ENCODE data around the gene CD2.

- TF ChIP-seq CTCF (IDR thresholded peaks at IDR 0.05; ENCODE audit: extremely low read depth in 1 of 2, insufficient read depth in 1 of 2, low read depth in 1 of 2, low read length in 2 of 2) (no peak), EZH2 (IDR thresholded peaks at IDR 0.05; ENCODE audit: borderline replicate concordance, low read depth, low read length, severe bottlenecking) (no peak), JUN (IDR thresholded peaks at IDR 0.05; ENCODE audit: borderline replicate concordance, insufficient read depth, insufficient read length, low read depth) (no peak), POLR2A (IDR thresholded peaks at IDR 0.05; ENCODE audit: low read depth, low read length) (no peak), POLR2AphosphoS5 (IDR thresholded peaks at IDR 0.05; ENCODE audit: insufficient read depth, low read depth, low read length) (no peak), FOS (IDR thresholded peaks at IDR 0.05; ENCODE audit: borderline replicate concordance, insufficient read depth, low read length) (no peak), MAX (IDR thresholded peaks at IDR 0.05; ENCODE audit: insufficient read depth, insufficient read length) (no peak), MYC (IDR thresholded peaks at IDR 0.05; ENCODE audit: low read depth, low read length) (no peak), GATA2 (IDR thresholded peaks at IDR 0.05; ENCODE audit: insufficient read depth, insufficient read length, low read depth, low read length) (no peak)
Observed at GRCh38 chr1:116712510-116712909, 41.7 kb upstream of the CD2 start.
